IMR-90 (cell line): Measurements from ENCODE around the gene ANKRD31. TPM values are rescaled to one million over a fixed set of nuclear protein-coding genes. Genes with fewer than 3 reads are reported as not detected.

Source experiments
- ATAC-seq: fragments of 200-7000 bp; cut with Tn5 transposase; 2 replicates; pipeline ENCODE4 v1.9.1; 2020; ENCODE audit warnings: low read depth, mild to moderate bottlenecking, moderate library complexity
- BruUV-seq: library from RNA; stranded (reverse); fragments of 400-500 nt; replicated peaks from 2 replicates; lab custom pipeline; 2021; lab: Mats Ljungman, UMichigan
- CTCF ChIA-PET: fragments of 300-600 bp; formaldehyde crosslinking; extraction: SDS; loops from one replicate; lab custom pipeline; 2021; ENCODE audit warnings: antibody characterized with exemption; lab: Yijun Ruan, JAX
- POLR2A ChIA-PET: fragments of 300-600 bp; sonication (Branson Sonifier 250); formaldehyde crosslinking; loops from one replicate; lab custom pipeline; 2022; ENCODE audit warnings: antibody characterized with exemption; ENCODE audit not compliant: unreplicated experiment; lab: Charles Lee
- DNase-seq: peaks from one replicate; pipeline ENCODE4 v3.0.0; 2013
- H2AFZ ChIP-seq: replicated peaks from 2 replicates; pipeline ENCODE3; 2013; ENCODE audit warnings: low read length, mild to moderate bottlenecking; ENCODE audit not compliant: poor library complexity
- H2AK5ac ChIP-seq: 2 replicates; pipeline ENCODE4 v1.6.1; 2013; ENCODE audit warnings: low read depth, low read length, inconsistent platforms
- H2AK9ac ChIP-seq: replicated peaks from 2 replicates; pipeline ENCODE3; 2013; ENCODE audit warnings: mild to moderate bottlenecking, low read depth, low read length, moderate library complexity; ENCODE audit not compliant: poor library complexity
- H2BK120ac ChIP-seq: 2 replicates; pipeline ENCODE4 v1.6.1; 2013; ENCODE audit warnings: low read depth, low read length, inconsistent platforms
- H2BK15ac ChIP-seq: 3 replicates; pipeline ENCODE4 v1.6.1; 2013; ENCODE audit warnings: low read depth, low read length, inconsistent platforms
- H2BK20ac ChIP-seq: 2 replicates; pipeline ENCODE4 v1.6.1; 2013; ENCODE audit warnings: low read depth, mild to moderate bottlenecking, inconsistent platforms, low read length, moderate library complexity
- H2BK5ac ChIP-seq: 2 replicates; pipeline ENCODE4 v1.6.1; 2013; ENCODE audit warnings: mild to moderate bottlenecking, low read depth, low read length, inconsistent platforms; ENCODE audit not compliant: poor library complexity, severe bottlenecking
- H3K14ac ChIP-seq: replicated peaks from 2 replicates; pipeline ENCODE4 v1.6.1; 2013; ENCODE audit warnings: low read depth, low read length, inconsistent platforms
- H3K18ac ChIP-seq: 2 replicates; pipeline ENCODE4 v1.6.1; 2013; ENCODE audit warnings: low read depth, low read length, control low read depth
- H3K23ac ChIP-seq: 2 replicates; pipeline ENCODE4 v1.6.1; 2013; ENCODE audit warnings: low read depth, low read length, inconsistent platforms
- H3K27ac ChIP-seq: 2 replicates; pipeline ENCODE4 v1.5.1; 2013; ENCODE audit warnings: mild to moderate bottlenecking, control low read depth, low read length; ENCODE audit not compliant: insufficient read depth
- H3K27me3 ChIP-seq: 2 replicates; pipeline ENCODE4 v1.6.1; 2013; ENCODE audit warnings: low read length; ENCODE audit not compliant: control insufficient read depth, insufficient read depth
- H3K36me3 ChIP-seq: 2 replicates; pipeline ENCODE4 v1.6.1; 2013; ENCODE audit warnings: low read length, mixed read lengths; ENCODE audit not compliant: control insufficient read depth, insufficient read depth
- H3K4ac ChIP-seq: 2 replicates; pipeline ENCODE4 v1.6.1; 2013; ENCODE audit warnings: low read depth, low read length, inconsistent platforms
- H3K4me1 ChIP-seq: 2 replicates; pipeline ENCODE4 v1.6.1; 2013; ENCODE audit warnings: low read length, mixed read lengths; ENCODE audit not compliant: control insufficient read depth, insufficient read depth
- H3K4me2 ChIP-seq: 2 replicates; pipeline ENCODE4 v1.6.1; 2013; ENCODE audit warnings: low read depth, mild to moderate bottlenecking, control low read depth, low read length, moderate library complexity
- H3K4me3 ChIP-seq: 2 replicates; pipeline ENCODE4 v1.5.1; 2013; ENCODE audit warnings: low read depth, mild to moderate bottlenecking, control low read depth, low read length, moderate library complexity; ENCODE audit not compliant: insufficient read depth
- H3K56ac ChIP-seq: 2 replicates; pipeline ENCODE4 v1.6.1; 2013; ENCODE audit warnings: low read length, inconsistent platforms; ENCODE audit not compliant: insufficient read depth; ENCODE audit errors: extremely low read depth
- H3K79me1 ChIP-seq, 2 experiments: 2 replicates each; pipeline ENCODE4 v1.6.1; 2013; ENCODE audit warnings: low read length in 2 of 2, inconsistent platforms in 1 of 2, low read depth in 1 of 2
- H3K9ac ChIP-seq: 2 replicates; pipeline ENCODE4 v1.6.1; 2013; ENCODE audit warnings: low read depth, low read length, control low read depth
- H3K9me1 ChIP-seq: 2 replicates; pipeline ENCODE4 v1.6.1; 2013; ENCODE audit warnings: low read length, inconsistent platforms; ENCODE audit not compliant: insufficient read depth
- H3K9me3 ChIP-seq: 2 replicates; pipeline ENCODE4 v1.6.1; 2013; ENCODE audit warnings: low read length; ENCODE audit not compliant: control insufficient read depth, insufficient read depth
- H4K20me1 ChIP-seq: 2 replicates; pipeline ENCODE4 v1.6.1; 2013; ENCODE audit warnings: low read length, inconsistent platforms; ENCODE audit not compliant: insufficient read depth
- H4K5ac ChIP-seq: 2 replicates; pipeline ENCODE4 v1.6.1; 2013; ENCODE audit warnings: mild to moderate bottlenecking, low read depth, low read length, control low read depth
- H4K8ac ChIP-seq, 2 experiments: 2 replicates each; pipeline ENCODE4 v1.6.1; 2013; ENCODE audit warnings: low read depth in 2 of 2, low read length in 2 of 2, control low read depth in 1 of 2, inconsistent platforms in 1 of 2
- H4K91ac ChIP-seq: 2 replicates; pipeline ENCODE4 v1.6.1; 2013; ENCODE audit warnings: low read depth, low read length, inconsistent platforms; ENCODE audit not compliant: insufficient read depth
- BHLHE40 ChIP-seq: fragments of 150-350 bp; IDR thresholded peaks from 2 replicates; pipeline ENCODE4 v1.6.1; 2016; ENCODE audit warnings: mild to moderate bottlenecking, low read depth, low read length
- CEBPB ChIP-seq: IDR thresholded peaks from 2 replicates; pipeline ENCODE4 v1.6.1; 2012; ENCODE audit warnings: low read depth, low read length, improper control_type of control experiment
- CHD1 ChIP-seq: IDR thresholded peaks from 2 replicates; pipeline ENCODE4 v1.6.1; 2012; ENCODE audit warnings: low read depth, low read length, improper control_type of control experiment
- CTCF ChIP-seq: conservative IDR thresholded peaks from 2 replicates; pipeline ENCODE4 v1.5.1; 2012; ENCODE audit warnings: mild to moderate bottlenecking, low read depth, low read length, improper control_type of control experiment
- ELK1 ChIP-seq: fragments of 150-350 bp; IDR thresholded peaks from 2 replicates; pipeline ENCODE4 v1.6.1; 2016; ENCODE audit warnings: low read depth, mild to moderate bottlenecking, low read length, moderate library complexity, borderline replicate concordance
- FOS ChIP-seq: fragments of 150-350 bp; IDR thresholded peaks from 2 replicates; pipeline ENCODE4 v1.6.1; 2016; ENCODE audit warnings: low read depth, low read length
- MAFK ChIP-seq: IDR thresholded peaks from 2 replicates; pipeline ENCODE4 v1.6.1; 2012; ENCODE audit warnings: low read depth, low read length, improper control_type of control experiment
- MAZ ChIP-seq: IDR thresholded peaks from 2 replicates; pipeline ENCODE4 v1.6.1; 2012; ENCODE audit warnings: low read depth, mild to moderate bottlenecking, low read length, improper control_type of control experiment, moderate library complexity, borderline replicate concordance
- MXI1 ChIP-seq: IDR thresholded peaks from 2 replicates; pipeline ENCODE4 v1.6.1; 2012; ENCODE audit warnings: low read depth, mild to moderate bottlenecking, low read length, moderate library complexity, borderline replicate concordance
- NFE2L2 ChIP-seq: fragments of 150-350 bp; IDR thresholded peaks from 2 replicates; pipeline ENCODE4 v1.6.1; 2016; ENCODE audit warnings: low read depth, mild to moderate bottlenecking, low read length
- POLR2A ChIP-seq: IDR thresholded peaks from 2 replicates; pipeline ENCODE4 v1.6.1; 2012; ENCODE audit warnings: mild to moderate bottlenecking, low read depth, low read length
- RAD21 ChIP-seq: IDR thresholded peaks from 2 replicates; pipeline ENCODE4 v1.6.1; 2012; ENCODE audit warnings: low read length, improper control_type of control experiment
- RCOR1 ChIP-seq: IDR thresholded peaks from 2 replicates; pipeline ENCODE4 v1.6.1; 2012; ENCODE audit warnings: mild to moderate bottlenecking, low read length, improper control_type of control experiment; ENCODE audit not compliant: insufficient replicate concordance
- RFX5 ChIP-seq: IDR thresholded peaks from 2 replicates; pipeline ENCODE4 v1.8.0; 2012; ENCODE audit warnings: low read depth, mild to moderate bottlenecking, low read length, moderate library complexity
- SMC3 ChIP-seq: fragments of 150-350 bp; IDR thresholded peaks from 2 replicates; pipeline ENCODE4 v1.6.1; 2016; ENCODE audit warnings: low read depth, mild to moderate bottlenecking, antibody characterized with exemption, low read length, moderate library complexity
- WGBS, 2 experiments: methylation state at CpG; one replicate each; pipeline versions ENCODE4 v1.1.5 to v1.1.7; 2013; ENCODE audit warnings: missing lambda C conversion rate in 2 of 2; ENCODE audit not compliant: insufficient read length in 1 of 2; ENCODE audit errors: extremely low coverage in 2 of 2; 5-methylcytosine and 5-hydroxymethylcytosine counted together
- dilution Hi-C: fragments of 300-500 bp; cut with HindIII; formaldehyde crosslinking; loops from one replicate; pipeline ENCODE4 v1.14.3; 2018; ENCODE audit warnings: low sequenced_read_pairs; ENCODE audit not compliant: unreplicated experiment
- in situ Hi-C: fragments of 300-500 bp; cut with MboI; formaldehyde crosslinking; loops from 3 replicates; pipeline ENCODE4 v1.14.3; 2019; ENCODE audit warnings: low sequenced_read_pairs, inconsistent platforms, mixed read lengths
- intact Hi-C: fragments of 100-400 bp; cut with micrococcal nuclease; formaldehyde crosslinking; loops from 2 replicates; pipeline ENCODE4 v1.10.0; 2022
- polyA plus RNA-seq, 3 experiments: library from polyadenylated mRNA; depleted of rRNA; stranded (reverse); fragments of >200 nt; gene quantifications; 2 replicates each; pipeline ENCODE4 v1.2.3, GENCODE V29; 2012; ENCODE audit warnings: low replicate concordance in 1 of 3
- total RNA-seq: library from RNA; depleted of rRNA; stranded (reverse); fragments of >200 nt; gene quantifications from 2 replicates; pipeline ENCODE4 v1.2.3, GENCODE V29; 2012
- TF ChIP-seq, protein P1 (sequence below): fragments of 150-350 bp; IDR thresholded peaks from 2 replicates; pipeline ENCODE4 v1.6.1; 2017; ENCODE audit warnings: mild to moderate bottlenecking, antibody characterized with exemption, low read length, low read depth

The ANKRD31 gene
- total and polyA plus RNA-seq, 2 of the 4 experiments (the other 2 are of a cell fraction): under 0.01 to 0.02 TPM

GRCh38 chr5:75185763-75186162 lies 50.9 kb downstream of the ANKRD31 start:
- Histone ChIP-seq H3K4me3 (no peak overlapping the region), H3K14ac (no peak overlapping the region), H2BK120ac (no peak overlapping the region), H2BK5ac (no peak overlapping the region), H4K91ac (no peak overlapping the region), H3K4me2 (no peak overlapping the region), H3K23ac (no peak overlapping the region), H2BK15ac (no peak overlapping the region), H3K79me1 (no peaks in the 10 kb centered on the region), H4K5ac (no peak overlapping the region), H2BK20ac (no peak overlapping the region), H3K27ac (no peak overlapping the region), H2AK5ac (no peak overlapping the region), H3K9ac (no peak overlapping the region), H2AFZ (no peak overlapping the region), H3K9me1 (no peaks in the 10 kb centered on the region), H3K4me1 (no peaks in the 10 kb centered on the region), H3K56ac (no peak overlapping the region), H4K8ac (no peak overlapping the region), H3K18ac (no peak overlapping the region), H4K20me1 (no peaks in the 10 kb centered on the region), H3K36me3 (no peaks in the 10 kb centered on the region), H2AK9ac (no peak overlapping the region), H3K4ac (no peak overlapping the region), H3K9me3 (no peaks in the 10 kb centered on the region), H3K27me3 (no peaks in the 10 kb centered on the region)
- DNase-seq: no peak
- in situ Hi-C loops: no loop called here
- ChIA-PET CTCF (no interaction called here), POLR2A (no interaction called here)
- BruUV-seq: no TSS peak
- intact Hi-C loops: no loop called here
- ATAC-seq: no peak
- dilution Hi-C loops: no loop called here
- TF ChIP-seq POLR2A (no peak), SMC3 (no peak), MXI1 (no peak), MAFK (no peak), RFX5 (no peak), NFE2L2 (no peak), CTCF (no peak), RCOR1 (no peak), ELK1 (no peak), RAD21 (no peak), CEBPB (no peak), BHLHE40 (no peak), MAZ (no peak), CHD1 (no peak), FOS (no peak)
- TF ChIP-seq, protein P1, sequence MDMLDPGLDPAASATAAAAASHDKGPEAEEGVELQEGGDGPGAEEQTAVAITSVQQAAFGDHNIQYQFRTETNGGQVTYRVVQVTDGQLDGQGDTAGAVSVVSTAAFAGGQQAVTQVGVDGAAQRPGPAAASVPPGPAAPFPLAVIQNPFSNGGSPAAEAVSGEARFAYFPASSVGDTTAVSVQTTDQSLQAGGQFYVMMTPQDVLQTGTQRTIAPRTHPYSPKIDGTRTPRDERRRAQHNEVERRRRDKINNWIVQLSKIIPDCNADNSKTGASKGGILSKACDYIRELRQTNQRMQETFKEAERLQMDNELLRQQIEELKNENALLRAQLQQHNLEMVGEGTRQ: no peak
- no CpG with 5 or more reads among the region's 1 CpG for WGBS, 2 experiments
